Inflammatory macrophage (primary cell): Measurements from ENCODE around the gene DGKI.
"Not testable (repeated sequence)": the region's sequence is repeated elsewhere in the genome, so short reads cannot be mapped to it uniquely, and the experiment has no call there.

ENCODE experiments used
- DNase-seq, 2 donors: peaks; one replicate each; pipeline ENCODE4 v3.0.0-alpha.2; 2020 to 2022

DGKI gene

GRCh38 chr7:137835486-137836112 is 11.2 kb downstream of the DGKI start:
- no peak for DNase-seq

GRCh38 chr7:137834552-137834951 is 12.2 kb downstream of the DGKI start:
- DNase-seq: no peak

GRCh38 chr7:137832990-137833389 is 13.8 kb downstream of the DGKI start:
- not testable (repeated sequence) for DNase-seq

GRCh38 chr7:137832382-137832781 is 14.4 kb downstream of the DGKI start:
- no peak for DNase-seq

GRCh38 chr7:137831555-137831954 is 15.2 kb downstream of the DGKI start:
- DNase-seq: not testable (repeated sequence)

GRCh38 chr7:137829337-137829992 is 17.3 kb downstream of the DGKI start:
- no peak for DNase-seq

- no peak for DNase-seq
Measured at GRCh38 chr7:137828456-137828855, 18.3 kb downstream of the DGKI start.

GRCh38 chr7:137825489-137825888 is 21.3 kb downstream of the DGKI start:
- DNase-seq: no peak

GRCh38 chr7:137820677-137821420 is 25.9 kb downstream of the DGKI start:
- no peak for DNase-seq

- no peak for DNase-seq
Measured at GRCh38 chr7:137820156-137820555, 26.6 kb downstream of the DGKI start.

- no peak for DNase-seq
Measured at GRCh38 chr7:137818036-137818435, 28.7 kb downstream of the DGKI start.

GRCh38 chr7:137816696-137817320 is 30.0 kb downstream of the DGKI start:
- DNase-seq: peak; percentile 8 to 22

- DNase-seq: no peak
Measured at GRCh38 chr7:137813541-137813940, 33.2 kb downstream of the DGKI start.

GRCh38 chr7:137810248-137810647 is 36.5 kb downstream of the DGKI start:
- DNase-seq: no peak

GRCh38 chr7:137804836-137805235 is 41.9 kb downstream of the DGKI start:
- DNase-seq: no peak

GRCh38 chr7:137801491-137801890 is 45.3 kb downstream of the DGKI start:
- DNase-seq: no peak

- DNase-seq: peak; percentile 26 to 28
Measured at GRCh38 chr7:137801003-137801402, 45.8 kb downstream of the DGKI start.

- DNase-seq: no peak
Measured at GRCh38 chr7:137798073-137798763, 48.6 kb downstream of the DGKI start.

- no peak for DNase-seq
Measured at GRCh38 chr7:137795211-137795610, 51.6 kb downstream of the DGKI start.

GRCh38 chr7:137791930-137792329 is 54.8 kb downstream of the DGKI start:
- DNase-seq: no peak

GRCh38 chr7:137790828-137791227 is 55.9 kb downstream of the DGKI start:
- no peak for DNase-seq

GRCh38 chr7:137789215-137789882 is 57.4 kb downstream of the DGKI start:
- DNase-seq: no peak
